Esophagus (tissue), 2 donors: Measurements from ENCODE around the gene SENP3. TPM values are rescaled to one million over a fixed set of nuclear protein-coding genes. Genes with fewer than 3 reads are reported as not detected.

Experiments
- H3K27ac ChIP-seq, 2 donors: one replicate each; pipeline ENCODE4 v1.5.1; 2013; ENCODE audit warnings: low read depth in 2 of 2, mild to moderate bottlenecking in 2 of 2, inconsistent platforms in 1 of 2, low read length in 1 of 2, moderate library complexity in 1 of 2
- H3K27me3 ChIP-seq, 2 donors: one replicate each; pipeline ENCODE4 v1.6.1; 2013; ENCODE audit warnings: low read length in 2 of 2, control low read depth in 1 of 2, mild to moderate bottlenecking in 1 of 2; ENCODE audit not compliant: insufficient read depth in 2 of 2, control insufficient read depth in 1 of 2
- H3K36me3 ChIP-seq, 2 donors: one replicate each; pipeline ENCODE4 v1.6.1; 2013; ENCODE audit warnings: low read length in 1 of 2; ENCODE audit not compliant: control insufficient read depth in 2 of 2, insufficient read depth in 2 of 2
- H3K4me1 ChIP-seq, 2 donors: one replicate each; pipeline ENCODE4 v1.6.1; 2013; ENCODE audit warnings: low read length in 1 of 2; ENCODE audit not compliant: control insufficient read depth in 2 of 2, insufficient read depth in 2 of 2
- H3K4me3 ChIP-seq, 2 donors: one replicate each; pipeline ENCODE4 v1.5.1; 2013; ENCODE audit warnings: low read length in 2 of 2, mild to moderate bottlenecking in 2 of 2, low read depth in 1 of 2, moderate library complexity in 1 of 2
- H3K9me3 ChIP-seq, 2 donors: one replicate each; pipeline ENCODE4 v1.6.1; 2013; ENCODE audit warnings: mild to moderate bottlenecking in 2 of 2, low read depth in 1 of 2, low read length in 1 of 2, moderate library complexity in 1 of 2; ENCODE audit not compliant: control insufficient read depth in 2 of 2, insufficient read depth in 1 of 2
- WGBS, 2 donors: extraction: QIAGEN DNeasy Blood & Tissue Kit; methylation state at CpG; one replicate each; pipeline ENCODE4 v1.1.7; 2013; 5-methylcytosine and 5-hydroxymethylcytosine counted together
- polyA plus RNA-seq, 2 donors: library from polyadenylated mRNA; stranded (reverse); fragments of 200-250 nt; gene quantifications; one replicate each; pipeline ENCODE4 v1.2.3, GENCODE V29; 2013
- donor health status: healthy with polysubstance abuse.
- donor health status: Bipolar disorder and iron deficiency.

Gene SENP3
- polyA plus RNA-seq, 2 donors: 21.6 to 33.6 TPM

DNA sequence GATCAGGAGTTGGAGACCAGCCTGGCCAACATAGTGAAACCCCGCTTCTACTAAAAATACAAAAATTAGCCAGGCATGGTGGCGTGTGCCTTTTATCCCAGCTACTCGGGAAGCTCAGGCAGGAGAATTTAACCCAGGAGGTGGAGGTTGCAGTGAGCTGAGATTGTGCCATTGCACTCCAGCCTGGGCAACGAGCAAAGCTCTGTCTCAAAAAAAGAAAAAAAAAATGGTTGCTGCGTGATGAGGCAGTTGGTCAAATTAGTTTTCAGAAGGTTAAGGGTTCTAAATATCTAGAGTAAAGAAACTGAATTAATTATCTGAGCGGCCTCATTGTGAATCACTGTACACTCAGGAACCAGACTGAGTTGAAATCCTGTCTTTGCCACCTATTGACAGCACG, 14.2 kb downstream of the SENP3 start:
- H3K27me3 ChIP-seq: no peaks in the 10 kb centered on the region
- H3K4me1 ChIP-seq: peaks cover 0 to 23% of the 10 kb centered on the region in 2 donors
- peak overlapping the region in 1 of 2 donors; percentile 20 for H3K4me3 ChIP-seq
- WGBS, 2 donors: 62 to 70% methylated on average over 7 of the region's 7 CpGs
- H3K36me3 ChIP-seq: peaks cover 24 to 42% of the 10 kb centered on the region in 2 donors
- H3K9me3 ChIP-seq: no peaks in the 10 kb centered on the region
- H3K27ac ChIP-seq: peak overlapping the region; percentile 14 to 98

DNA sequence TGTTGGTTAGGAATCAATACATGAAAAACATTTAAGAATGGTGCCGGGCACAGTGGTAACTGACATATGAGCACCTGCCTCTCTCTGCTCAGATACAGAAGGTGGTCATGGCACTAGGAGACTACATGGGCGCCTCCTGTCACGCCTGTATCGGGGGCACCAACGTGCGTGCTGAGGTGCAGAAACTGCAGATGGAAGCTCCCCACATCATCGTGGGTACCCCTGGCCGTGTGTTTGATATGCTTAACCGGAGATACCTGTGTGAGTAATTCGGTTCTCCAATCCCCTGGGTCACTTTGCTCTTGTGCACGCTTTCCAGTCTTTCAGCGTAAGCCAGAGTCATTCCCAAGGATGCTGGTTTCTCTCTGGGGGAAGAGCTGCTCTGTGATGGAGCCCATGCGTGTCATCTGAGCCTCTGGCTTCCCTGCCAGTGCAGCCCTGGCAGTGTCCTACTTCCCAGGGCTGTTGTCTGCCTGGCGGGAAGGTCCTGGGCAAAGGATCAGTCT, 14.8 kb downstream of the SENP3 start:
- peak overlapping the region in 1 of 2 donors; percentile 61 for H3K27ac ChIP-seq
- no peaks in the 10 kb centered on the region for H3K27me3 ChIP-seq
- peaks cover 24 to 42% of the 10 kb centered on the region in 2 donors for H3K36me3 ChIP-seq
- no peaks in the 10 kb centered on the region for H3K9me3 ChIP-seq
- WGBS, 2 donors: 78 to 81% methylated on average over 14 of the region's 14 CpGs
- peaks cover 0 to 26% of the 10 kb centered on the region in 2 donors for H3K4me1 ChIP-seq
- H3K4me3 ChIP-seq: no peak overlapping the region

DNA sequence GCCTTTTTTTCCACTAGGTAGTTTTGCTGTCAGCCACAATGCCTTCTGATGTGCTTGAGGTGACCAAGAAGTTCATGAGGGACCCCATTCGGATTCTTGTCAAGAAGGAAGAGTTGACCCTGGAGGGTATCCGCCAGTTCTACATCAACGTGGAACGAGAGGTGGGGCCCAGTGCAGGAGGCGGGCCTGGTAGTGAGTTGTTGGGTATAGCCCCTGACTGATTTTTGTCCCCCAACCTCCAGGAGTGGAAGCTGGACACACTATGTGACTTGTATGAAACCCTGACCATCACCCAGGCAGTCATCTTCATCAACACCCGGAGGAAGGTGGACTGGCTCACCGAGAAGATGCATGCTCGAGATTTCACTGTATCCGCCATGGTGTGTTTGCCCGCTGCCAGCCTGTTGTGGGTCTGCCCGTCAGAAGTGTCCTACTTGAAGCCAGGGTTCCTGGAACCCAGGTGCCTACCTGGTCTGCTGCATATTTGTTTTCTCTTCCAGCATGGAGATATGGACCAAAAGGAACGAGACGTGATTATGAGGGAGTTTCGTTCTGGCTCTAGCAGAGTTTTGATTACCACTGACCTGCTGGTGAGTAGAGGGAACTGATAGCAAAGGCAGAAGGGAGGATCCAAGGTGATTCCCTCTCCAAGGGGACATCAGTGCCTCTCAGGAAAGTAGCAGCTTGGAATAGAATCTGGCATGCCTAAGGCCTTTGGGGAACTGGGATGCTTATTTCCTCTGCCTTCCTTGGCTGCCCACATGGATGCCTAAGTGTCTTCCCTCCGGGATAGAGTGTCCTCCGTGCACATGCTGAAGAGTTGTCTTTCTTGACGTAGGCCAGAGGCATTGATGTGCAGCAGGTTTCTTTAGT, 15.8 kb downstream of the SENP3 start:
- Histone ChIP-seq H3K36me3 (peaks cover 24 to 42% of the 10 kb centered on the region in 2 donors), H3K27me3 (no peaks in the 10 kb centered on the region), H3K4me1 (peaks cover 0 to 32% of the 10 kb centered on the region in 2 donors), H3K9me3 (no peaks in the 10 kb centered on the region), H3K27ac (peak overlapping the region; percentile 2 to 50), H3K4me3 (no peak overlapping the region)
- 71 to 75% methylated on average over 17 of the region's 17 CpGs for WGBS, 2 donors

DNA sequence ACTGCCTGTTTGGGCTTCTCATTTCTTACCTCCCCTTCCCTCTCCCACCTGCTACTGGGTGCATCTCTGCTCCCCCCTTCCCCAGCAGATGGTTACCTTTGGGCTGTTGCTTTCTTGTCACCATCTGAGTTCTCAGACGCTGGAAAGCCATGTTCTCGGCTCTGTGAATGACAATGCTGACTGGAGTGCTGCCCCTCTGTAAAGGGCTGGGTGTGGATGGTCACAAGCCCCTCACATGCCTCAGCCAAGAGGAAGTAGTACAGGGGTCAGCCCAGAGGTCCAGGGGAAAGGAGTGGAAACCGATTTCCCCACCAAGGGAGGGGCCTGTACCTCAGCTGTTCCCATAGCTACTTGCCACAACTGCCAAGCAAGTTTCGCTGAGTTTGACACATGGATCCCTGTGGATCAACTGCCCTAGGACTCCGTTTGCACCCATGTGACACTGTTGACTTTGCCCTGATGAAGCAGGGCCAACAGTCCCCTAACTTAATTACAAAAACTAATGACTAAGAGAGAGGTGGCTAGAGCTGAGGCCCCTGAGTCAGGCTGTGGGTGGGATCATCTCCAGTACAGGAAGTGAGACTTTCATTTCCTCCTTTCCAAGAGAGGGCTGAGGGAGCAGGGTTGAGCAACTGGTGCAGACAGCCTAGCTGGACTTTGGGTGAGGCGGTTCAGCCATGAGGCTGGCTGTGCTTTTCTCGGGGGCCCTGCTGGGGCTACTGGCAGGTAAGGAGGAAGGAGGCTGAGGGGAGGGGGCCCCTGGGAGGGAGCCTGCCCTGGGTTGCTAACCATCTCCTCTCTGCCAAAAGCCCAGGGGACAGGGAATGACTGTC, 17.5 kb downstream of the SENP3 start, which contains the start of gene CD68:
Gene CD68, plus strand, starts transcription at position 638 of the 833 bp plus-strand sequence. Its CDS starts 40 bp downstream, at position 678.
- peaks cover 6 to 40% of the 10 kb centered on the region in 2 donors for H3K4me1 ChIP-seq

DNA sequence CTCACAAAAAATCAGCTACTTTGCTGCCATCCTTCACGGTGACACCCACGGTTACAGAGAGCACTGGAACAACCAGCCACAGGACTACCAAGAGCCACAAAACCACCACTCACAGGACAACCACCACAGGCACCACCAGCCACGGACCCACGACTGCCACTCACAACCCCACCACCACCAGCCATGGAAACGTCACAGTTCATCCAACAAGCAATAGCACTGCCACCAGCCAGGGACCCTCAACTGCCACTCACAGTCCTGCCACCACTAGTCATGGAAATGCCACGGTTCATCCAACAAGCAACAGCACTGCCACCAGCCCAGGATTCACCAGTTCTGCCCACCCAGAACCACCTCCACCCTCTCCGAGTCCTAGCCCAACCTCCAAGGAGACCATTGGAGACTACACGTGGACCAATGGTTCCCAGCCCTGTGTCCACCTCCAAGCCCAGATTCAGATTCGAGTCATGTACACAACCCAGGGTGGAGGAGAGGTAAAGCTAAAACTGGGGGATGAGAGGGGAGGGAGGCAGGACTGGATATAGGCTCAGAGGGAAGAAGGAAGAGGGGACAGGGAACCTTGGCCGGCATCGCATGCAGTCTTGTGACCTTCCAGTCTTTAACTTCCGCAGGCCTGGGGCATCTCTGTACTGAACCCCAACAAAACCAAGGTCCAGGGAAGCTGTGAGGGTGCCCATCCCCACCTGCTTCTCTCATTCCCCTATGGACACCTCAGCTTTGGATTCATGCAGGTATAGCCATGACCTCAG, 18.3 kb downstream of the SENP3 start:
- H3K4me1 ChIP-seq: peaks cover 6 to 41% of the 10 kb centered on the region in 2 donors
- H3K27me3 ChIP-seq: no peaks in the 10 kb centered on the region
- H3K4me3 ChIP-seq: peak overlapping the region; percentile 23 to 46
- WGBS, 2 donors: 57 to 65% methylated on average over 12 of the region's 12 CpGs
- H3K36me3 ChIP-seq: peaks cover 18 to 36% of the 10 kb centered on the region in 2 donors
- H3K9me3 ChIP-seq: no peaks in the 10 kb centered on the region
- H3K27ac ChIP-seq: peak overlapping the region; percentile 96 to 99

More for the DNA sequence above, 17.5 kb downstream of the SENP3 start, which contains the start of gene CD68:
- peak within 1 kb of the TSS; percentile 23 to 46 for H3K4me3 ChIP-seq
- no peaks in the 10 kb centered on the region for H3K27me3 ChIP-seq
- WGBS, 2 donors: 14 to 16% methylated on average over 7 of the region's 7 CpGs
- H3K27ac ChIP-seq: peak within 1 kb of the TSS; percentile 96 to 99
- peaks cover 21 to 42% of the 10 kb centered on the region in 2 donors for H3K36me3 ChIP-seq
- H3K9me3 ChIP-seq: no peaks in the 10 kb centered on the region

DNA sequence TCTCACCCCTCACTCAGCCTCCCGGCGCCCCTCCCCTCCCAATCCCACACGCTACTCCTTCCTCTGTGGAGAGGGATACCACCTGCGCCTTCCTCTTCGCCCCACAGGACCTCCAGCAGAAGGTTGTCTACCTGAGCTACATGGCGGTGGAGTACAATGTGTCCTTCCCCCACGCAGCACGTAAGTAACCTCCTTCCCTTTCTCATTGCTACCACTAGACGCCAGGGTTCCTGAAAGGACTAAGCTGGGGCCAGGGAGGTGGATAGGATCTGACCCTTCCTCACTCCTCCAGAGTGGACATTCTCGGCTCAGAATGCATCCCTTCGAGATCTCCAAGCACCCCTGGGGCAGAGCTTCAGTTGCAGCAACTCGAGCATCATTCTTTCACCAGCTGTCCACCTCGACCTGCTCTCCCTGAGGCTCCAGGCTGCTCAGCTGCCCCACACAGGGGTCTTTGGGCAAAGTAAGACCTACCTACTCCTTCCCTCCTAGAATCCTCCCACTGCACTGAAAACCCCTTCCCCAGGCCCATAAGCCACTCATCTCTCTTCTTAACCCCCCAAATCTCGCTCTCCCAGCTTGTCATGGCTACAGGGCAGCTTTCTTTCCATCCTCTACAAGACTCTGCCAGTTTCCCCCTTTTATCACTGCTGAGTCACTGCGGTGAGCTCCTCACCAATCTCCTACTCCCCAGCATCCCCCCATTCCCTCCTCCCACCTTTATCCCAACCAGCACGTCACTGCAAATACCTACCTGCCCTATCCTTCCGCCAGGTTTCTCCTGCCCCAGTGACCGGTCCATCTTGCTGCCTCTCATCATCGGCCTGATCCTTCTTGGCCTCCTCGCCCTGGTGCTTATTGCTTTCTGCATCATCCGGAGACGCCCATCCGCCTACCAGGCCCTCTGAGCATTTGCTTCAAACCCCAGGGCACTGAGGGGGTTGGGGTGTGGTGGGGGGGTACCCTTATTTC, 19.2 kb downstream of the SENP3 start:
- 67 to 72% methylated on average over 23 of the region's 23 CpGs for WGBS, 2 donors
- Histone ChIP-seq H3K36me3 (peaks cover 11 to 29% of the 10 kb centered on the region in 2 donors), H3K27ac (peak overlapping the region; percentile 96 to 99), H3K9me3 (no peaks in the 10 kb centered on the region), H3K27me3 (no peaks in the 10 kb centered on the region), H3K4me1 (peaks cover 6 to 41% of the 10 kb centered on the region in 2 donors), H3K4me3 (peak overlapping the region; percentile 23 to 46)

DNA sequence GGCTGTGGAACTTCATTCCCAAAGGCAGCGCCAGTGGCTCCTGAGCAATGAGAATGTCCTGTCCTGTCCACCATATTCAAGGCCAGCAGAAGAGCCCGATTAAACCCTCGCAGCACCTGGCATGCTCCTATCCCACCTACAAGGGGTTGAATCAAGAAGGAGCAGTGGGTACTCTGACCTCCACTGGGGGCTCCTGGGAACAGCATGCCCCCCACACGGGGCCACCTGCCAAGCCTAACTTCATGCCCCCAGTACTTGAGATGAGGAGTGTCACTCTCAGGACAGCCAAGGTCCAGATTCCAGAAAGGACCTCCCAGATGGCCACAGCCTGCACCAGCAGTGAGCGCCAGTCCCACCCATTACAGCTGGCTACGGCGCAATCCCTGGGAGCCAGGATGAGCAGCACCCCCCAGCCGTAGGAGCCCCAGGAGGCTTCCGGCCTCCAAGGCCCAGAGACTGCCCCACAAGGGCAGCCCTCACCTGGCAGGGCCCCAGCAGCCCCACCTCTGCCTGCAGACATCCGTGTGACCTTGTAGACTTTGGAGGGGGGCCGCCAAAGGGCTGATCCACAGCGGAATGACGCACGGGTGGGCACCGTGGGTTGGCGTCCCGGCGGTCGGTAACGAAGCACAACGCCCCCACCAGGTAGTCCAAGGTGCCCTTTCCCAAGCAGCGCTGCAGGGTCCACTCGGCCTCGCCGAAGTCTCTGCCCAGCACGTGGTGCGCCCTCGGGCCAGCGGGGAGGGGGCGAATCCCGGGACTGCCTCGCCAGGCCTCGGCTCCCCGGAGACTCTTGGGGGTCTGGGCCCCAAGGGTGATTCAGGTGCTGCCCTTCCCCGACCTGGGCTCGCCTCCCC, 20.9 kb downstream of the SENP3 start:
- no peaks in the 10 kb centered on the region for H3K9me3 ChIP-seq
- WGBS, 2 donors: 83% methylated on average over 29 to 36 of the region's 36 CpGs
- H3K27ac ChIP-seq: peak overlapping the region; percentile 97 to 100
- H3K36me3 ChIP-seq: peaks cover 5 to 15% of the 10 kb centered on the region in 2 donors
- H3K4me1 ChIP-seq: peaks cover 9 to 40% of the 10 kb centered on the region in 2 donors
- H3K27me3 ChIP-seq: no peaks in the 10 kb centered on the region
- H3K4me3 ChIP-seq: peak overlapping the region; percentile 65 to 68
